HepG2 (cell line): ENCODE data around the gene ACACA. TPM values are rescaled to one million over a fixed set of nuclear protein-coding genes. Genes with fewer than 3 reads are reported as not detected.

ENCODE experiments used
- ARID5B ChIP-seq: IDR thresholded peaks from 2 replicates; pipeline ENCODE4 v1.4.0; 2020; ENCODE audit warnings: mild to moderate bottlenecking, missing genetic modification reagents
- BCL6 ChIP-seq: IDR thresholded peaks from 2 replicates; pipeline ENCODE4 v1.6.1; 2016; ENCODE audit warnings: missing genetic modification reagents, missing compliant biosample characterization
- BRF2 ChIP-seq: sonication (generic); formaldehyde crosslinking; IDR thresholded peaks from 2 replicates; pipeline ENCODE4 v1.8.1; 2022; ENCODE audit warnings: mild to moderate bottlenecking, missing genetic modification reagents
- CREBL2 ChIP-seq: sonication (generic); formaldehyde crosslinking; IDR thresholded peaks from 2 replicates; pipeline ENCODE4 v1.8.1; 2023; ENCODE audit warnings: missing genetic modification reagents, mild to moderate bottlenecking, borderline replicate concordance
- HNRNPUL1 ChIP-seq: fragments of 200-400 bp; formaldehyde crosslinking; IDR thresholded peaks from 2 replicates; pipeline ENCODE4 v1.6.1; 2017; ENCODE audit warnings: low read depth, mild to moderate bottlenecking, low read length, moderate library complexity
- TFAP4 ChIP-seq: sonication (generic); IDR thresholded peaks from 2 replicates; pipeline ENCODE4 v1.6.1; 2016; ENCODE audit warnings: low read depth, borderline replicate concordance
- ZBTB20 ChIP-seq: sonication (generic); formaldehyde crosslinking; IDR thresholded peaks from 2 replicates; pipeline ENCODE4 v1.8.1; 2023; ENCODE audit warnings: missing genetic modification reagents, low read depth, mild to moderate bottlenecking, borderline replicate concordance
- ZNF160 ChIP-seq: sonication (generic); formaldehyde crosslinking; IDR thresholded peaks from 2 replicates; pipeline ENCODE4 v1.8.0; 2022; ENCODE audit warnings: mild to moderate bottlenecking, inconsistent platforms, missing genetic modification reagents
- ZNF230 ChIP-seq: sonication (generic); formaldehyde crosslinking; IDR thresholded peaks from 2 replicates; pipeline ENCODE4 v1.4.0; 2020; ENCODE audit warnings: mild to moderate bottlenecking, missing genetic modification reagents
- ZNF414 ChIP-seq: sonication (generic); formaldehyde crosslinking; IDR thresholded peaks from 2 replicates; pipeline ENCODE4 v1.5.0; 2020; ENCODE audit warnings: missing genetic modification reagents
- ZNF44 ChIP-seq: sonication (generic); formaldehyde crosslinking; IDR thresholded peaks from 2 replicates; pipeline ENCODE4 v1.5.1; 2020; ENCODE audit warnings: mild to moderate bottlenecking, missing genetic modification reagents
- ZNF567 ChIP-seq: sonication (generic); formaldehyde crosslinking; IDR thresholded peaks from 2 replicates; pipeline ENCODE4 v1.8.1; 2023; ENCODE audit warnings: mild to moderate bottlenecking, missing genetic modification reagents, borderline replicate concordance
- ZNF687 ChIP-seq: sonication (generic); formaldehyde crosslinking; IDR thresholded peaks from 2 replicates; pipeline ENCODE4 v1.5.1; 2020; ENCODE audit warnings: mild to moderate bottlenecking, missing genetic modification reagents, moderate library complexity
- ZSCAN5A ChIP-seq: sonication (generic); formaldehyde crosslinking; IDR thresholded peaks from 2 replicates; pipeline ENCODE4 v1.8.0; 2022; ENCODE audit warnings: mild to moderate bottlenecking, missing genetic modification reagents, borderline replicate concordance
- polyA plus RNA-seq, 8 experiments: library from polyadenylated mRNA; depleted of rRNA in 3 of 8; stranded (reverse) in 7 of 8; unstranded in 1 of 8; fragments of >200 nt; fragmentation: Illumina TruSeq in 4 of 8; extraction: Trizol in 4 of 8; gene quantifications; 2 replicates each; pipeline versions ENCODE4 v1.2.1 to v1.2.3, GENCODE V29; 2011 to 2016; ENCODE audit warnings: low read depth in 4 of 8, missing spikeins in 1 of 8, mixed read lengths in 1 of 8; ENCODE audit not compliant: insufficient read depth in 1 of 8
- total RNA-seq, 5 experiments: library from RNA; depleted of rRNA; stranded (reverse); fragments of >200 nt; fragmentation: Illumina TruSeq; extraction: Trizol; gene quantifications; 2 replicates each; pipeline ENCODE4 v1.2.3, GENCODE V29; 2016; ENCODE audit warnings: low read depth in 1 of 5

ACACA gene
- total and polyA plus RNA-seq, 2 of the 13 experiments (the other 11 are each of a cell fraction or from before 2014, with no cell fraction given): 39.2 to 47.2 TPM

GRCh38 chr17:37358830-37359681 lies 47.6 kb downstream of the ACACA start (continued):
- TF ChIP-seq ZSCAN5A (CRISPR knock-in tag): no peak
- peak; percentile 86 for TF ChIP-seq ZNF687 (CRISPR knock-in tag)
- TF ChIP-seq ZNF44: no peak
- no peak for TF ChIP-seq ZNF567 (CRISPR knock-in tag)
- 0 out of 2 replicates have a peak, but pooled peaks have one; percentile 36 for TF ChIP-seq CREBL2
- TF ChIP-seq HNRNPUL1: no peak
- no peak for TF ChIP-seq ZNF414
- peak; percentile 38; the same call in 1 of the 2 replicates for TF ChIP-seq ARID5B (CRISPR knock-in tag)
- TF ChIP-seq ZBTB20 (CRISPR knock-in tag): peak; percentile 39; the same call in 1 of the 2 replicates
- 0 out of 2 replicates have a peak, but pooled peaks have one; percentile 14 for TF ChIP-seq BRF2
- no peak; the same call in 1 of the 2 replicates for TF ChIP-seq ZNF160 (CRISPR knock-in tag)
- TF ChIP-seq TFAP4: peak; percentile 19; the same call in 1 of the 2 replicates
- TF ChIP-seq ZNF230 (CRISPR knock-in tag): peak; percentile 9; the same call in 1 of the 2 replicates
- peak; percentile 48; the same call in 1 of the 2 replicates for TF ChIP-seq BCL6
